DMS153 treated with DMSO at 0.1 percent for 48 hours (cell line): ENCODE results near the gene PM20D1.

Experiments
- DNase-seq: peaks from one replicate; lab custom pipeline; 2025; ENCODE audit not compliant: unreplicated experiment; lab: John Stamatoyannopoulos, UW

The PM20D1 gene

DNA sequence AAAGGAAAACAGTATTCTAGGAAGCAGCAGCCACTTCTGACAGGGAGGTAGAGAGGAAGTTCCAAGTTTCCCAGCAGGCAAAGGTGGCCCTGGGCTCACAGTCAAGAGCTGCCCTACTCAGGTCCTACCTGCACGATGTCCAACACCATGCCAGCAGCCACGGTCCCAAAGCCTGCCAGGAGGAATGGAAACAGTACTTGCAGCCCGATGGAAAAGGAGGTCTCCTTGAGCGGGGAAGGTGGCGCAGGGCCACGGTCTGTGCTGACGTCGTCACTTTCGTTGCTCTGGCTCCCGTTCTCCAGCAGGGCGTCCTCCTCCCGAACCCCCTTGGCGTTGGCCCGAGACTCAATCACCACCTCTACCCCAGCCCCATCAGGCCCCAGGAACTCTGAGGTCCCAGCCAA, 40.0 kb downstream of the PM20D1 start:
- DNase-seq: no peak

DNA sequence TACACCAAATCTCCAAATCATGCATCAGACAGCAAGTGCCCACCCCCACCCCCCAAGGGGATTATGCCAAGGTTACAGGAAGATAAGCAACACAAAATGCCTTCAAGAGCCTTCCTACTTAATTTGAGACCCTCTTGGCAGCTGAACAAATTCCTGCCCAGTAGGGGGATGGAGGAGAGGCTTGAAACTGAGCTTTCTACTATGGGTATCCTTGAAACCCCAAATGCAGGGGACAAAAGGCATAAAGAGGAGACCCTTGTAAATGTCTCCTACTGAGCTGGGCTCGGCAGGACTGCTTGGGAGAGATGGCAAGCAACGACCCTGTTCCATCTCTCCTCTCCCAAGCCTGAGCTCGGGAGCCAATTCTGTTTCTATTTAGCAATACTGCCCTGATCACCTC, 40.5 kb downstream of the PM20D1 start:
- DNase-seq: no peak

DNA sequence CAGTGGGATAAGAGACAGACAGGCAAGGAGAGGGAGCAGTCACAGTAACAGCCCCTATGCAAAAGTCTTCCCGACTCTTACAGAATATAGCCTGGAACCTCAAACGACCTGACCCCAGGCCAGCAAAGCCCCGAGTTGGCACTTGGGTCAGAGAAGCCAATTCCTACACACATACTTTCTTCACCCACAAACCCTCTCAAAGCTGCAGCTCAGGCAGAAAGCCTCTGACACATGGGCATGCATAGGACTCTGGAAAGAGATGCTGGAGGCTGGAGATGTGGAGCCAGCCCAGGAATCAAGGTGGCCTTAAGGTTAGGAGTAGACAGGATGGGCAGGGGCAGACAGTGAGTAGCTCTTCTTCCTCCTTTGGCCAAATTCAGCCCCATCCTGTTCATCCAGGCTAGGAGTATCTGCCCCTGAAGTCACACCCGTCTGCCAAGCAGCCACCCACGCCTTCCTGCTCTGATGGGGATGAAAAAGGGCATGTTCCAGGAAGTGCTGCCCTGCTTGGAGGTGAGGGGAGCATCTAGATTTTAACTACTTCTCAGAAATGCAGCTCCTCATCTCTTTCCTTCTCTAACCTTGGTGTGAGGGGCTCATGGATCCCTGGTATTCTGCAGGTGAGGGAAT, 44.7 kb downstream of the PM20D1 start:
- DNase-seq: no peak

DNA sequence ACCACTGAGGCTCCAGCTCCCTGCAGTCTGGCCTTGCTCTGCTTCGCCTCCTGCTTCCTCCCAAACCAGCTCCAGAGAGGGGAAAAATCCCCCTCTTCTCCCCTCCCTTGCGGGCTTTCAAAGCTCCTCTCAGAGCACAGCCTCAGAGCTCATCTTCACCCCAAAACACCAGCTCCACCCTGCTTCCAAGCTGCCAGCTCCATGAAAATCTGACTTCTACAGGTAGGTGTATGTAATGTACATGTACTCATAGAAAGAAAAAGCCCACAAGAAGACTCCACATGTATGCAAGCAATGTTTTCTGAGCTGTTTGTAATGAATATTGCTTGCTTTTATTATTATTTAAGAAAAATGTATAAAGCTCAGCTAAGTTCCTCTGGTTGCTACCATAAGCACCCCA, 45.3 kb downstream of the PM20D1 start:
- no peak for DNase-seq

DNA sequence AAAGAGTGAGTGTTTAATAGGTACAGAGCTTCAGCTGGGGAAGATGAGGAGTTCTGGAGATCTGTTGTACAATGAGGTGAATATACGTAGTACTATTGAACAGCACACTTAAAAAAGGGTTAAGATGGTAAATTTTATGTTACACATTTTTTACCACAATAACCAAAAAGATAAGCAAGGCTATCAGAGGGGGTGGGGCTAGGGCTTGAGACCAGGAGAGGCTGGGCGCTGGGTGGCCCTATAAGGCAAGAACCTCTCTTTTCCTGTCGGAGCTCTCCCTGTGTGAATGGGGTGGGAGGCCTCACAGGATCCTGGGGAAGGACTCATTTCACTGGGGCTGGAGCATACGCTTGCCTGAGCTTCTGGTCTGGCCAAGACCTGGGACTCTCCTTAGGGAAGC, 45.9 kb downstream of the PM20D1 start:
- no peak for DNase-seq

DNA sequence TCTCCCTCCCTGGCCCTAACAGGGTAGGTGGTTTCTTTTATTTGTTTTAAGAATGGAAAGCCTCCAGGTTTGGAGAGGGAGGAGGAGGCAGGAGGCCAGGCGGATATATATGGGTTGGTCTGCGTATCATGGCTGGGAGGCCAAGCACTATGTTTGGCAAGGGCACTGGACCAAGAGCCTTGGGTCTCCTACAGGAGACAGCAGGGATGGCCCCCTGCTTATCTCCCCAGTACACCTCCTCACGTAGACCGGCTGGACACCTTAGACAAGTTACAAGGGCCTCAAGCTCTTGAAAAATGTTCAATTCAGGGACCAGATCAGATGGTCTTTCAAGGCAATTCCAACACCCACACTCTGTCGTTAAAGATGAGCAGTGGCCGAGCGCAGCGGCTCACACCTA, 47.9 kb downstream of the PM20D1 start:
- no peak for DNase-seq

DNA sequence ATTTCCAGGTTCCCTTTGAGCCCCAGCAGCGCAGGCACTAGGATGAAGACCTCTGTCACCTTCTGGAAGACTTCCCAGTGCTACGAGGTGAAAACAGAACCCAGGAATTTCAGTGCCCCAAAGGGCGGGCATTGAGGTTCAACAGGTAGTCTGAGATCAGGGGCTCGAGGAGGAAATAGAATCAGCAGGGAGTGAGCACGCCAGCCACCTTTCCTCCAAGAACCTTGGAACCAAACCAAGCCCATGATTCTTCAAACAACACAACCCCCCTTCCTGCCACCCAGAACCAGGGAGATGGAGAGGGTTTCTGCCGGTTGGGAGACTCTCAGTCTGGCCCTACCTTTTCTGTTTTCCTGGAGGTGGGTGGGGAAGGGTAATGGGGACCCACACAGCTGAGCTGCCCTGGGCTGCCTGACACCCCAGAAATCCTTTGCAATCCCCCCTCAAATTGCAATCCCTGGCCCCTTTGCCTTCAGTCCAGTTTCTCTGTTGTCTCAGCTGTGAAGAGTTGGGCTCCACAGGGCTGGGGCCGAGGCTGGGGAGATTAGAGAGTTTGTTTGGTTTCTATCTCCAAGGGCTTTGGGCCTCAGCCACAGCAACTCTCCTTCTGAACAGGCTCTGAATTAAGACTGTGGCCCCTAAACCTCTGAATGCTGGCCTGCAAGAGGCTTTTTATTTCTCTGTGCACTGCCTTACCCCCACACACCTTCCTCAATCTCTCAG, 48.8 kb downstream of the PM20D1 start:
- peak; percentile 6 for DNase-seq

DNA sequence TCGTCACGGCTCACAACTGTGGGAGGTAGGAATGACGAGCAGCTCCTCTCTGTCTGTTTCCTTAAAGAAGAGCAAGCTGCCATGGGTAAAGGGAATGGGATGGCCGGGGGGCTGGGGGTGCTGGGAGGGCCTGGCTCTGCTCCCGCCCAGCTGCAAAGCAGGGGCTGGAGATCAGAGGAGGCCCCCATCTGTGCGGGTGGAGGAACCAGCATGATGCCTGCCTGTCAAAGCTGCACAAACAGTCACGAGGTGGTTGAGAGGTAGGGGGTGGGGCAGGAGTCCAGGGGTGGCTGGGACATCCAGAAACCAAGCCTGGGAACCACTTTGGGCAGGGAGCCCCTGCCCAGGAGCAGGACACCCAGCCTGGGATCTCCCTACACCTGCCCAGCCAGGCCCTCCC, 49.5 kb downstream of the PM20D1 start:
- DNase-seq: no peak

DNA sequence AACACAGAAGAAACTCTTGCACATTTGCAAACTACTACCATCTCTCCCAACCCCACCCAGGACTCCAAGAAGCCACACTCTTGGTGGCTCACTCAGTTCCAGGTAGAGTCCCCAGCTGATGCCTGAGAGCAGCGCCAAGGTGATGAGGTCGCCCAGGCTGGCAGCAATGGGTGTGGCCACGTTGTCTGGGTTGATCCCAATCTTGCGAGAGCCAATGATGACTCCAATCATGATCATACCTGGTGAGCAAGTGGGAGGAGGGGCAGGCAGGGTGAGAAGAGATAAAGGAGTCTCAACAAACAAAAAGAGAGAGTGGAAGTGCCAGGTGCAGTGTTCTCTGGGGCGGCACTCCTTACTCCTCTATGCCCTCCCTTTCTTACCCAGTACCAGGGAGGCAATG, 51.4 kb downstream of the PM20D1 start:
- DNase-seq: no peak

DNA sequence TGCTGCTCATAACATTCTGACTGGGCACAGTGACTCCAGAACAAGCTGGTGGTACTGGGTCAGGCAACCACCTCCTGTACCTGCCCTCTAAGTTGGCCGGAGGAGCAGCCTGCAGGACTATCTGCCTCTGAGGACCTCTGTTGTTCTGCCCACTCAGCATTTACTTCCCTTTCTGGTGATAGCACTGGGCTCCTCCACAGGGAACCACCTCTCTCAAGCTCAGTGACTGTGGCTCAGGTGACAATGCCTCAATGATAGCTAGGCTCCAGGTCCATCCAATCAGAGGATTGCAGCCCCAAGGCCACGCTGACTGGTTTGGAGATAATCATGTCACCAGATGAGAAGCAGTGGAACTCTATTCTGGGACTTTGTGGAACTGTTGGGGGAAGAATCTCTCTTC, 52.8 kb downstream of the PM20D1 start:
- no peak for DNase-seq

DNA sequence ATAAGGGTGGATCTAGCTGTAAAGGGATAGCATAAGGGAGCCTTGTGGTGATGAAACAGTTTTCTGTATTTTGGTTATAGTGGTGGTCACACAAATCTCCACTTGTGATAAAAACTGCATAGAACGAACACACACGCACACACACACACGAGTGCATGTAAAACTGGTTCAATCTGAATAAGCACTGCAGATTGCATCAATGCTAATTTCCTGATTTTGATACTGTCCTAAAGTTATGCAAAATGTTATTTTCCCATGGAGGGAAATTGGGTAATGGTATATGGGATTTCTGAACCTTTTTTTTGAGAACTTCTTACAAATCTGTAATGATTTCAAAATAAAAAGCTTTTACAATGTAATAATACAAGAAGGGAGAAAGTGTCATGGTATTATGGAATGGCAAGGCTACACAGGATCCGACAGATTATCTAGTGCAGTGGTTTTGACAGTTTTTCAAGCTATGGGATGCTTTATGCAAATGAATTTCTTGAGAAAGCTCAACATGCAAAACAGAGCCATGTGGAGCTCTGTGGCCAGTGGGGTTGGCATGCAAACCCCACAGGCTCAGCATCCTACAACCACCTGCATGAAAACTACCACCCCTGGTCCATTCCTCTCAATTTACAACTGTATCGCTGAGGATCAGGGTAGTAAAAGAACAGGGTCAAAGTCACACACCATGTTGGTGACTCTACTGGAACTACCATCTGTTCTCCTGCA, 55.8 kb downstream of the PM20D1 start:
- DNase-seq: no peak

DNA sequence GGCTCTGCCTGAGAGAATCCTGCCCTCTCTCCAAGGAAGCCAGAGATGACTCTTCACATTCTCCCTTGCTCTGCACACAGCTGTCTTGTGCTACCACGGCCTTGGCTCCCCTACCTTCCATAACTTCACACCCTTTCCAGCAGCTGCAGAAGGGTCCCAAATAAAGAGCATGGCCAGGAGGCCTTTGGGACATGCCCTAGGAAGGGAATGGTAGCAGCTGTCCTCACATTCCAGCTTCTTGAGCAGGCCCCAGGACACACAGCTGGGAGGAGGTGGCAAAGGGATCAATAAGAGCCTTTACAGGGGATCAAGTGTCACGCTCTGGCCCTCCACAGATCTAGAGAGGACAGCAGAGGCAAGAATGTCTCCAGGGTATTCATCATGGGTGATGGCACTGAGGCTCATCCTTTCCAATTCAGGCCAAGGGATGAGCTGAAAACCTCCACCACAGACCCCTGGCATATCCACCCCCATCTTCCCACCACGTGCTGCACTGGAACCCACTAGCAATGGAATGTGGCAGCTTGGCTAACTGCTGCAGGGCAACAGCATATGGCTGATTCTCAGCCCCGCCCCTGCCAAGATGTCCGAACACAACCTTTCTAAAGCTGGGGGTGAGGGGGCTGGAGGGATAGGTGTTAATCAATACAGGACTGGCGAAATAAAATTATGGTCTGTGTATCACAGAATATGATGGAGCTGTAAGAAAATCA, 56.8 kb downstream of the PM20D1 start:
- DNase-seq: no peak

DNA sequence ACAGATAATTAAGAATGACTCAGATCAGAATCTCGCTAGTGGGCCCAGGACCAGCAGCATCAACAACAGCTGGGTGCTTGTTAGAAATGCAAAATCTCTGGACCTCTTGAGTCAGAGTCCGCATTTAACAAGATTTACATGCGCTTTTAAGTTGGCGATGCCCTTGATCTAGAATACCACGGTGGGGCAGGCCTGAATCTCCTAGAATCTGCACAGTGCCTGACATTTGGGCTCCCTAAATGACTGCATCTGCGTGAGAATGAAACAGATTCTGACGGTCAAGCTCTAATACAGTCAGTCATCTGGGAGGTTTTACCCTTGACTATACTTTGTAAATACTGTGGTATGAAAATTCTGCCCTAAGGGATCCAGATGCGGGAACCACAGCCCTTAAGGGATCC, 57.5 kb downstream of the PM20D1 start:
- no peak for DNase-seq

DNA sequence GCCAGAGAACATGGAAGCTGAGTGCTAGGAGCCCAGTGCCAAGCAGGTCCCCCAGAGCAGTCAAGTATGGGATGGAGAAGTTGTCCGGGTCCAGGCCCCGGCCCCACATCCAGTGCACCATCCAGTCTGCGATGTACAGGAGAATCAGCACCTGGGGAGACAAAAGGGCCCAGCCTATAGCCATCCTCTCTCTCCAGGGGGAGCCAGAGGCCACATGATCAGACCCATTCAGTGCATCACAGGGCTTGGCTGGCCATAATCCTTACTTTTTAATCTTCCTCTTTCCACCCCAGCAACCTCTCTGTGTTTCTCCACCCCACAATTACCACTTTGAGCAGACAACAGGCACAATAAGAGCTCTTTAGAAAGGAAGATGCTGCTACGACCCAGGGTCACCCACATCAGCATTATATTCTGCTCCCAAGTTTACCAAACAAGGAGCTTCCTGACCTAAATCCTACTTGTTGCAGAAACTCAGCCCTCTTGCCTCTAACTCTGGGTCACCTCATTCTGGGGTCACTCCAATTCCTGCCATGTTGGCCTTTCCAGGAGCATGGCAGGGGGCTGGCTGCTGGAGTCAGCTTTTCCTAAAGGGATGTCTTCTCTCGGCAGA, 58.3 kb downstream of the PM20D1 start:
- DNase-seq: peak; percentile 57

DNA sequence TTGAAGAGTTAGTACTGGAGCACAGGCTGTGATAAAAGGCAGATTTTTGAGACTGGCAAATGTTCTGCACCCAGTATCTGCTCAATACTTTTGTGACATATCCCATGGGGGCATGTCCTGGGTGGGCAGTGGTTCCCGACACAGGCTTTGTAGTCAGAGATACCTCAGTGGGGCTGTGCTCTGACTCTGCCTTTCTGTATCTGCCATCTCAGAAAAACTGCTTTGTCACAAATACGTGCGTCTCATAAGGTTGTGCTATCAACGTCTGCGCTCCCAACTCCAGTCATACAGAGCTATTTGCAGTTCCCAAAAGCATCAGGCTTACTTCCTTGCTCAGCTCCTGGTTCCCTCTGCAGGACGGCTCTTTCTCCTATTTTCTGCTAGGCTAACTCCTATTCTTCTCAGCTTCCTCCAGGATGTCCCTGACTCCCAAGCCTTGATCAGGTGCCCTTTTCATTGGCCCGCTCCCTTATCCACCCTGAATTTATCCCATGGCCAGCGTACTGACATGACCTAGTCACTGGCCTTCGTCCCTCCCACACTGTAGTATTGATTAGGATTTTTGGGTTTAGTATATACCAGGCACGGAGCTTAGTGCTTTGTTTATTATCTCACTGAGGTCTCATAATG, 62.5 kb downstream of the PM20D1 start:
- no peak for DNase-seq

DNA sequence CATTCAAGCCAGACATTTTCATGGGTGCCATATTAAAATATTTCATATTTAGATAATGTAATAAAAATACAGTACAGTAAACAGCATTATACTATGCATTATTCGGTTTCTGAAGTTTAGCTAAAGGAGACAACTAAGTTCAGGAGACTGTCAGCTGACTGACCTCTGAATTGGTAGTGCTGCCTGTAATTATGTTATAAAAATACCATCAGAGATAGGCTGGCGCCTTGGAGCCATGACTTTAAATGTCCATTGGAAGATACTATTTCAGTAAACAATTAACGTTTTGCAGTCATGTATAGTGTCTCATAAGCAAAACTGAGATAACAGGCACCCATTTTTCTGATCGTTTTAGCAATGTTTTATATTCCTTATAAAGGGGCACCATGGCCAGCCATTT, 63.3 kb downstream of the PM20D1 start:
- DNase-seq: no peak

DNA sequence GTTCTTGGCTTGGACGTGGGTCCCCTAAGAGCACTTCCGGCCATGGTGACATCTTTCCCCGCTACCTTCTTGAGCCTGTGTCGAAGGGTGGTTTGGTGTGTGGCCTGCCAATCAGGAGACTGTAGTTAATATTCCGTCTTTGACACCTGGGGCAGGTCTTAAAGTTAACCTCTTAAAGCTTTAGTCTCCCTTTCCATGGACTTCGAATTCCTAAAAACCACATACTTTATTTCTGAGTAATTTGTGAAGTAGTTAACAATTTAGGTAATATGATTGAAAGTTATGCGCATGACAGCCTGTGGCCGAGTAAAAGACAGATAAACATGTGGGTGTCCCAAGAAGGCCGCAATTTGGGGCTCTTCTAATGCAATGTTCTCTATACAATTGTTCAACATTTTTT, 64.5 kb downstream of the PM20D1 start:
- no peak for DNase-seq

DNA sequence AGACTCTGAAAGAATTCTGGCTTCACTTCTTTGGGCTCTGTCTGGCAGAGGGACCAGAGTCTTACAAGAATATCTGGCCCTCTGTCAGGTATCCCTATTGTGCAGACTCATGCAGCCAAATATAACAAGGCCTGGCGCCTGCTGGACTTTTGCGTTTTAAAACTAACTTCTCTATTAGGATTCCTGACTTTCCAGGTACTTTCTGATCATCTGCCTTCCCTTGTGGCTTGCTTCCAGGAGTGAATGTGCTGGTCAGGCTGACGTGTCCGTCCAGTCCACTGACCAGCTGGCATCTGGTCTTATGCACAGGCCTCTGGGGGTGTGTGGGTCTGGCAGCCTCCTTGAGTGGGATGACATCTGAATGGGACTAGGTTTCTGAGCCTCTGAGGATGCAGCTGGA, 66.0 kb downstream of the PM20D1 start:
- no peak for DNase-seq

DNA sequence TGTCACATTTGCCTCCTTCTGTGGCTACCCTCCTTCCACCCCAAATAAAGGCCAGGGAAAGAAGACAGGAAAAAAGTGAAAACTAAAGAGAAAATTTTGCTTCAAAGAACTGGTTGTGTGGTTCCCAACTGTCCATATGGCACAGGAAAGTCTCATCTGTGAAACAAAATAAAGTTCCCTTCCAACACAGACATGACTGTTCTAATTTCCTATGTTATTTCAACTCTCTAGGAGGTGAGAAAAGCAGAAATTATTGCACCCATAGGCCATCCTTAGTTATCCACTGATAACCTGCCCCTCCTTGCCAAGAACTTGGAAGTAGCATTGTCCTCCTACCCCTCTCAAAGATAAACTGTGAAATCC, 66.5 kb downstream of the PM20D1 start:
- no peak for DNase-seq

DNA sequence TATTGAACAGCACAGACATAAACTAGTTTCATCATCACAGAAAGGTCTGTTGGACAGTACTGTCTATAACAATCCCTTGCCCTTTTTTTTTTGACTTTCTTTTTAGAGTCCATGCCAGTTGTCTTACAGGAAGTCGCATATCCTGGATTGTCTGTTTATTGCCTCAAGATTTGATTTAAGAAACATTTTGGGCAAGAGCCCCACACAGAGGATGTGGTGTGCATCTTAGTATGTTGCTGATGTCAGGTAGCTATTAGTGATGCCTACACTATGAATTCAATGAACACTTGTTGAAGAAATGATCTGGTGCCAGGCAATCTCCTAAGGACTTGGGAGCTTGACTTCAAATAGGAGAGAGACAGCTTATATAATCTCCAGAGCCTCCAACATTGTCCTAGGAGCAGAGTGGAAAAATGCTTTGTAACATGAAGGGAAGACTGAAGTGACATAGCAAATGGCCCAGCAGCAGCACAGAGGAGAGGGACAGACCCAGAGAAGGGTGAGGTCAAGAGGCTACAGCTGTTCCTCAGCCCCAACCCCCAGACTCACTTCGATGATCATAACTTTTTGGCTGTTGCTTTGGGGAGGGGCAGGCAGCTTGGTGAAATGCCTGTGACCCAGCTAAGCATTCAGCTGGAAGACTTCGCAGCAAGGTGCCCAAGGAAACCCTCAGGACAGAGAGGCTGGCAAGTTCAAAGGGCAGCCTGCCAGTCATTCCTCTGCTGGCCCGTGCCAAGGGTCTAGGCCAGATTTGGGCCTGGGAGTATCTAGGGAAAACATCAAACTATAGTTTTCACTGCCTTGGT, 67.1 kb downstream of the PM20D1 start:
- DNase-seq: no peak
